ENCODE measurements around the gene DMXL2. TPM values are rescaled to one million over a fixed set of nuclear protein-coding genes. Genes with fewer than 3 reads are reported as not detected.
"Not testable (repeated sequence)": the region's sequence is repeated elsewhere in the genome, so short reads cannot be mapped to it uniquely, and the experiment has no call there.

DMXL2 gene
- total and polyA plus RNA-seq, 2 donors from 2014 or later, result 14.6 to 29.0 TPM

GRCh38 chr15:51658664-51659063 is 36.1 kb upstream of the DMXL2 start:
- DNase-seq (no peak), FAIRE-seq (no peak)
- intact Hi-C loops (cut with DNase I), result no loop called here
- Histone ChIP-seq H3K27ac (ENCODE audit: low read depth in 2 of 2, low read length in 2 of 2) (no peak overlapping the region), H3K27me3 (ENCODE audit: control insufficient read depth, insufficient read depth, low read length) (no peaks in the 10 kb centered on the region), H3K9ac (ENCODE audit: low read length in 3 of 3) (no peak overlapping the region), H3K4me3 (ENCODE audit: low read length in 3 of 3) (no peak overlapping the region), H3K9me3 (ENCODE audit: control insufficient read depth in 2 of 3, insufficient read depth in 1 of 3, low read length in 3 of 3) (no peaks in the 10 kb centered on the region), H3K4me1 (ENCODE audit: control insufficient read depth in 2 of 3, insufficient read depth in 2 of 3, low read depth in 1 of 3, low read length in 3 of 3) (no peaks in the 10 kb centered on the region), H3K36me3 (ENCODE audit: control insufficient read depth in 2 of 3, insufficient read depth in 3 of 3, low read length in 3 of 3) (no peaks in the 10 kb centered on the region)
- TF ChIP-seq CTCF (IDR thresholded peaks at IDR 0.05; ENCODE audit: borderline replicate concordance, extremely low read depth, insufficient read depth), result no peak

GRCh38 chr15:51655401-51656057 is 33.0 kb upstream of the DMXL2 start:
- H3K27me3 ChIP-seq (ENCODE audit: control insufficient read depth, insufficient read depth, low read length); H3K27ac ChIP-seq (ENCODE audit: low read depth in 2 of 2, low read length in 2 of 2); H3K4me1 ChIP-seq (ENCODE audit: control insufficient read depth in 2 of 3, insufficient read depth in 2 of 3, low read depth in 1 of 3, low read length in 3 of 3); H3K4me3 ChIP-seq (ENCODE audit: low read length in 3 of 3); H3K9me3 ChIP-seq (ENCODE audit: control insufficient read depth in 2 of 3, insufficient read depth in 1 of 3, low read length in 3 of 3); DNase-seq; H3K9ac ChIP-seq (ENCODE audit: low read length in 3 of 3); H3K36me3 ChIP-seq (ENCODE audit: control insufficient read depth in 2 of 3, insufficient read depth in 3 of 3, low read length in 3 of 3); FAIRE-seq; intact Hi-C loops (cut with DNase I): not testable (repeated sequence)

- Histone ChIP-seq H3K9ac (ENCODE audit: low read length in 3 of 3) (no peak overlapping the region), H3K27ac (ENCODE audit: low read depth in 2 of 2, low read length in 2 of 2) (no peak overlapping the region), H3K27me3 (ENCODE audit: control insufficient read depth, insufficient read depth, low read length) (no peaks in the 10 kb centered on the region), H3K4me1 (ENCODE audit: control insufficient read depth in 2 of 3, insufficient read depth in 2 of 3, low read depth in 1 of 3, low read length in 3 of 3) (no peaks in the 10 kb centered on the region), H3K36me3 (ENCODE audit: control insufficient read depth in 2 of 3, insufficient read depth in 3 of 3, low read length in 3 of 3) (no peaks in the 10 kb centered on the region), H3K4me3 (ENCODE audit: low read length in 3 of 3) (no peak overlapping the region), H3K9me3 (ENCODE audit: control insufficient read depth in 2 of 3, insufficient read depth in 1 of 3, low read length in 3 of 3) (no peaks in the 10 kb centered on the region)
- TF ChIP-seq CTCF (IDR thresholded peaks at IDR 0.05; ENCODE audit: borderline replicate concordance, extremely low read depth, insufficient read depth), result no peak
- intact Hi-C loops (cut with DNase I), result loop anchor here (5.0 kb wide), 1 partner anchor 120 kb away; no protein-coding TSS in a partner anchor
- no peak for FAIRE-seq
- DNase-seq, result no peak
Observed at GRCh38 chr15:51652084-51652668, 29.6 kb upstream of the DMXL2 start.

- H3K36me3 ChIP-seq (ENCODE audit: control insufficient read depth in 2 of 3, insufficient read depth in 3 of 3, low read length in 3 of 3), result no peaks in the 10 kb centered on the region
- H3K4me3 ChIP-seq (ENCODE audit: low read length in 3 of 3), result no peak overlapping the region
- no peaks in the 10 kb centered on the region for H3K27me3 ChIP-seq (ENCODE audit: control insufficient read depth, insufficient read depth, low read length)
- H3K9me3 ChIP-seq (ENCODE audit: control insufficient read depth in 2 of 3, insufficient read depth in 1 of 3, low read length in 3 of 3), result no peaks in the 10 kb centered on the region
- H3K27ac ChIP-seq (ENCODE audit: low read depth in 2 of 2, low read length in 2 of 2), result no peak overlapping the region
- no peak overlapping the region for H3K9ac ChIP-seq (ENCODE audit: low read length in 3 of 3)
- intact Hi-C loops (cut with DNase I), result loop anchor here (5.0 kb wide), 1 partner anchor 122 kb away; no protein-coding TSS in a partner anchor
- FAIRE-seq, result peak; percentile 92
- peak in 3 of 5 donors; percentile 48 to 89 (median 79) for DNase-seq
- TF ChIP-seq CTCF (IDR thresholded peaks at IDR 0.05; ENCODE audit: borderline replicate concordance, extremely low read depth, insufficient read depth), result peak; percentile 86
- no peaks in the 10 kb centered on the region for H3K4me1 ChIP-seq (ENCODE audit: control insufficient read depth in 2 of 3, insufficient read depth in 2 of 3, low read depth in 1 of 3, low read length in 3 of 3)
Observed at GRCh38 chr15:51649659-51650521, 27.3 kb upstream of the DMXL2 start.

- H3K4me3 ChIP-seq (ENCODE audit: low read length in 3 of 3); FAIRE-seq; H3K4me1 ChIP-seq (ENCODE audit: control insufficient read depth in 2 of 3, insufficient read depth in 2 of 3, low read depth in 1 of 3, low read length in 3 of 3); H3K36me3 ChIP-seq (ENCODE audit: control insufficient read depth in 2 of 3, insufficient read depth in 3 of 3, low read length in 3 of 3); H3K27me3 ChIP-seq (ENCODE audit: control insufficient read depth, insufficient read depth, low read length); H3K9me3 ChIP-seq (ENCODE audit: control insufficient read depth in 2 of 3, insufficient read depth in 1 of 3, low read length in 3 of 3); H3K9ac ChIP-seq (ENCODE audit: low read length in 3 of 3); DNase-seq; H3K27ac ChIP-seq (ENCODE audit: low read depth in 2 of 2, low read length in 2 of 2); intact Hi-C loops (cut with DNase I): not testable (repeated sequence)
Observed at GRCh38 chr15:51648643-51649042, 26.1 kb upstream of the DMXL2 start.
